Body of pancreas (tissue), 4 donors: ENCODE results near the gene PDE1C.

Source experiments
- POLR2A ChIP-seq, 3 donors: fragments of 450-650 bp; IDR thresholded peaks; one replicate each; pipeline ENCODE4 v1.6.1; 2016; ENCODE audit warnings: antibody characterized with exemption in 3 of 3, mild to moderate bottlenecking in 2 of 3
- TF ChIP-seq, protein P1 (sequence below), 7 experiments: fragments of 450-650 bp in 4 of 7; fragments of 200-600 bp in 3 of 7; sonication (generic) in 3 of 7; IDR thresholded peaks; one replicate each; pipeline ENCODE4 v1.5.1; 2016 to 2019; ENCODE audit warnings: antibody characterized with exemption in 7 of 7

DNA sequence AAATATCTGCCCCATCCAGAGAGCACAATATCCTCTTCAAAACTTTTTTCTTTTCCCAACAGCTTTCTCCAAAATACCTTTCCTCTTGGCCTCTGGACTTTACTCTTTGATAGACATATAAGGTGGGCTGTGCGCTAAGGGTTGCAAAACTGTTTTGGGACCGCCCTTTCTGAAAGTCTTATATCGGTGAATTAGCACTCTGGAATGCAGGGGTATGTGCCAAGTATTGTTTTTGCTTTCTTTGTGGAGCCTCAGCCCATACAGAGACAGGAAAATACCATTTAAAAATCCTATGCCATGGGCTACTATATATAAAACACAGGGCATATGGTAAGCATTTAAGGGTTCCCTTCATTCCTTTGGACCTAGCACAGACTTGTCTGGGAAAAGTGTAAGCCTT lies 345.5 kb downstream of the PDE1C start:
- TF ChIP-seq, protein P1, sequence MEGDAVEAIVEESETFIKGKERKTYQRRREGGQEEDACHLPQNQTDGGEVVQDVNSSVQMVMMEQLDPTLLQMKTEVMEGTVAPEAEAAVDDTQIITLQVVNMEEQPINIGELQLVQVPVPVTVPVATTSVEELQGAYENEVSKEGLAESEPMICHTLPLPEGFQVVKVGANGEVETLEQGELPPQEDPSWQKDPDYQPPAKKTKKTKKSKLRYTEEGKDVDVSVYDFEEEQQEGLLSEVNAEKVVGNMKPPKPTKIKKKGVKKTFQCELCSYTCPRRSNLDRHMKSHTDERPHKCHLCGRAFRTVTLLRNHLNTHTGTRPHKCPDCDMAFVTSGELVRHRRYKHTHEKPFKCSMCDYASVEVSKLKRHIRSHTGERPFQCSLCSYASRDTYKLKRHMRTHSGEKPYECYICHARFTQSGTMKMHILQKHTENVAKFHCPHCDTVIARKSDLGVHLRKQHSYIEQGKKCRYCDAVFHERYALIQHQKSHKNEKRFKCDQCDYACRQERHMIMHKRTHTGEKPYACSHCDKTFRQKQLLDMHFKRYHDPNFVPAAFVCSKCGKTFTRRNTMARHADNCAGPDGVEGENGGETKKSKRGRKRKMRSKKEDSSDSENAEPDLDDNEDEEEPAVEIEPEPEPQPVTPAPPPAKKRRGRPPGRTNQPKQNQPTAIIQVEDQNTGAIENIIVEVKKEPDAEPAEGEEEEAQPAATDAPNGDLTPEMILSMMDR (IDR thresholded peaks at IDR 0.05): no peak
- TF ChIP-seq POLR2A (IDR thresholded peaks at IDR 0.05): no peak
